ENCODE measurements around the gene SLC22A3.
"Not testable (repeated sequence)": the region's sequence is repeated elsewhere in the genome, so short reads cannot be mapped to it uniquely, and the experiment has no call there.

Gene SLC22A3

GRCh38 chr6:160391419-160392116, 43.4 kb downstream of the SLC22A3 start:
- no peak for TF ChIP-seq CTCF (IDR thresholded peaks at IDR 0.05; ENCODE audit: control insufficient read depth, extremely low read depth, insufficient read depth)
- DNase-seq (ENCODE audit: low read depth), result peak; percentile 97
- H3K4me3 ChIP-seq (ENCODE audit: low read depth, low read length), result no peak overlapping the region

GRCh38 chr6:160393442-160393841, 45.3 kb downstream of the SLC22A3 start:
- not testable (repeated sequence) for DNase-seq (ENCODE audit: low read depth); H3K4me3 ChIP-seq (ENCODE audit: low read depth, low read length)

- no peak overlapping the region for H3K4me3 ChIP-seq (ENCODE audit: low read depth, low read length)
- no peak for DNase-seq (ENCODE audit: low read depth)
- TF ChIP-seq CTCF (IDR thresholded peaks at IDR 0.05; ENCODE audit: control insufficient read depth, extremely low read depth, insufficient read depth), result no peak
These were observed 45.9 kb downstream of the SLC22A3 start for GRCh38 chr6:160393891-160394653.

- no peak overlapping the region for H3K4me3 ChIP-seq (ENCODE audit: low read depth, low read length)
- no peak for TF ChIP-seq CTCF (IDR thresholded peaks at IDR 0.05; ENCODE audit: control insufficient read depth, extremely low read depth, insufficient read depth)
- DNase-seq (ENCODE audit: low read depth), result no peak
These were observed 46.5 kb downstream of the SLC22A3 start for GRCh38 chr6:160394654-160395035.

GRCh38 chr6:160395187-160395586, 47.0 kb downstream of the SLC22A3 start:
- DNase-seq (ENCODE audit: low read depth), result no peak
- TF ChIP-seq CTCF (IDR thresholded peaks at IDR 0.05; ENCODE audit: control insufficient read depth, extremely low read depth, insufficient read depth), result no peak
- no peak overlapping the region for H3K4me3 ChIP-seq (ENCODE audit: low read depth, low read length)

GRCh38 chr6:160396292-160396691, 48.1 kb downstream of the SLC22A3 start:
- no peak overlapping the region for H3K4me3 ChIP-seq (ENCODE audit: low read depth, low read length)
- no peak for TF ChIP-seq CTCF (IDR thresholded peaks at IDR 0.05; ENCODE audit: control insufficient read depth, extremely low read depth, insufficient read depth)
- DNase-seq (ENCODE audit: low read depth), result no peak

- DNase-seq (ENCODE audit: low read depth), result no peak
- no peak overlapping the region for H3K4me3 ChIP-seq (ENCODE audit: low read depth, low read length)
- no peak for TF ChIP-seq CTCF (IDR thresholded peaks at IDR 0.05; ENCODE audit: control insufficient read depth, extremely low read depth, insufficient read depth)
These were observed 50.6 kb downstream of the SLC22A3 start for GRCh38 chr6:160398674-160399271.
